Lower leg skin (tissue), 4 donors: ENCODE data around the gene PRELID2. TPM values are rescaled to one million over a fixed set of nuclear protein-coding genes. Genes with fewer than 3 reads are reported as not detected.

Source experiments
- DNase-seq, 2 donors: peaks; one replicate each; pipeline ENCODE4 v3.0.0-alpha.2; 2019; ENCODE audit warnings: low spot score in 2 of 2
- H3K4me3 ChIP-seq: fragments of 200-600 bp; sonication (generic); 2 replicates; pipeline ENCODE4 v1.5.1; 2017; ENCODE audit warnings: mild to moderate bottlenecking, low read depth; ENCODE audit not compliant: poor library complexity, severe bottlenecking
- POLR2A ChIP-seq, 2 donors: fragments of 450-650 bp; IDR thresholded peaks; one replicate each; pipeline ENCODE4 v1.6.1; 2016 to 2017; ENCODE audit warnings: antibody characterized with exemption in 2 of 2, mild to moderate bottlenecking in 1 of 2, moderate library complexity in 1 of 2
- WGBS, 2 donors: methylation state at CpG; one replicate each; pipeline ENCODE4 v1.1.5; 2018; 5-methylcytosine and 5-hydroxymethylcytosine counted together
- intact Hi-C: fragments of 100-400 bp; cut with DNase I; formaldehyde crosslinking; loops from one replicate; pipeline ENCODE4 v1.15.0; 2023; ENCODE audit warnings: low total_unique reads
- total RNA-seq, 4 donors: library from RNA; depleted of rRNA; stranded (reverse); fragments of >200 nt; gene quantifications; one replicate each; pipeline ENCODE4 v1.1.0, GENCODE V29; 2016
- TF ChIP-seq, protein P1 (sequence below), 3 donors: fragments of 450-650 bp; IDR thresholded peaks; one replicate each; pipeline ENCODE4 v1.5.1; 2016; ENCODE audit warnings: antibody characterized with exemption in 3 of 3, mild to moderate bottlenecking in 3 of 3, moderate library complexity in 2 of 3

Gene PRELID2
- total RNA-seq, 4 donors from 2014 or later = 2.9 to 6.4 (median 4.7) TPM

DNA sequence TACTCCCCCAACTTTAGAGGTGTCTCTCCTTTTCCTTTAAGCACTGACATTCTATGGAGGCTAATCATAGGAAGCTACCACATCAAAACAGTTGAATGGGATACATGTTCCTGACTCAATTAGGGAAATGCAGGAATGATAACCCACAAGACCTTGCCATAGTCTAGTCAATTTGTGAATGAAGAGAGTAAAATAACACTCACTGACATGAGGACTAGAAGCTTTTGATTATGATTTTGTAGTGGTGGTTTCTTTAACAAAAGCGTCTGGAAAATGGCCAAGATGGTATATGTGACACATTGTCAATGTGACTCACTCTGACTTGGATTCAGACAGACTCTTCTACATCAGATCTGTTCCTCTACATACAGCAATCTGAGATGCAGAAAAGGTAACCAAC, 13.7 kb upstream of the PRELID2 start:
- 70 to 82% methylated on average over 1 of the region's 1 CpG for WGBS, 2 donors
- intact Hi-C loops = no loop called here
- TF ChIP-seq POLR2A (IDR thresholded peaks at IDR 0.05) = no peak
- TF ChIP-seq, protein P1, sequence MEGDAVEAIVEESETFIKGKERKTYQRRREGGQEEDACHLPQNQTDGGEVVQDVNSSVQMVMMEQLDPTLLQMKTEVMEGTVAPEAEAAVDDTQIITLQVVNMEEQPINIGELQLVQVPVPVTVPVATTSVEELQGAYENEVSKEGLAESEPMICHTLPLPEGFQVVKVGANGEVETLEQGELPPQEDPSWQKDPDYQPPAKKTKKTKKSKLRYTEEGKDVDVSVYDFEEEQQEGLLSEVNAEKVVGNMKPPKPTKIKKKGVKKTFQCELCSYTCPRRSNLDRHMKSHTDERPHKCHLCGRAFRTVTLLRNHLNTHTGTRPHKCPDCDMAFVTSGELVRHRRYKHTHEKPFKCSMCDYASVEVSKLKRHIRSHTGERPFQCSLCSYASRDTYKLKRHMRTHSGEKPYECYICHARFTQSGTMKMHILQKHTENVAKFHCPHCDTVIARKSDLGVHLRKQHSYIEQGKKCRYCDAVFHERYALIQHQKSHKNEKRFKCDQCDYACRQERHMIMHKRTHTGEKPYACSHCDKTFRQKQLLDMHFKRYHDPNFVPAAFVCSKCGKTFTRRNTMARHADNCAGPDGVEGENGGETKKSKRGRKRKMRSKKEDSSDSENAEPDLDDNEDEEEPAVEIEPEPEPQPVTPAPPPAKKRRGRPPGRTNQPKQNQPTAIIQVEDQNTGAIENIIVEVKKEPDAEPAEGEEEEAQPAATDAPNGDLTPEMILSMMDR (IDR thresholded peaks at IDR 0.05) = no peak
- no peak overlapping the region for H3K4me3 ChIP-seq
- no peak for DNase-seq

GRCh38 chr5:145847499-145848497, 12.7 kb upstream of the PRELID2 start:
- WGBS, 2 donors = 84 to 88% methylated on average over 6 of the region's 6 CpGs
- no peak overlapping the region for H3K4me3 ChIP-seq
- intact Hi-C loops = no loop called here
- no peak for DNase-seq
- no peak for TF ChIP-seq POLR2A (IDR thresholded peaks at IDR 0.05)
- TF ChIP-seq, protein P1 (IDR thresholded peaks at IDR 0.05) = no peak

- 83 to 85% methylated on average over 3 of the region's 3 CpGs for WGBS, 2 donors
- no peak overlapping the region for H3K4me3 ChIP-seq
- DNase-seq = no peak
- intact Hi-C loops = no loop called here
- TF ChIP-seq, protein P1 (IDR thresholded peaks at IDR 0.05) = no peak
- no peak for TF ChIP-seq POLR2A (IDR thresholded peaks at IDR 0.05)
These were observed 10.9 kb upstream of the PRELID2 start for GRCh38 chr5:145846081-145846480.

DNA sequence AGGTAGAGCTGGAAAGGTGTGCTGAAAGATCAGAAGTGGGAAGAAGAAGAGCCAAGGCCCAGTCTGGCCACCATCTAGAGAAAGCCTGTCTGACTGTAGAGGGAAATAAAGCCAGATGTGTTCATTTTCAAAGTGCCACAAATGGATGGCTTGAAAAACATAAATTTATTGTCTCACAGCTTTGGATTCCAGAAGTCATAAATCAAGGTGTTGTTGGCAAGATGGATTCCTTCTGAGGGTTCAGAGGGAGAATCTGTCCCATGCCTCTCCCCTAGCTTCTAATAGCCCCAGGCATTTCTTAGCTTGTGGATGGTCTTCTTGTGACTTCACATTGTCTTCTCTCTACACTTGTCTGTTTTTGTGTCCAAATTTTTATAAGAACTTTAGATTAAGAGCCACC, 6.2 kb upstream of the PRELID2 start:
- H3K4me3 ChIP-seq = no peak overlapping the region
- no peak for TF ChIP-seq POLR2A (IDR thresholded peaks at IDR 0.05)
- TF ChIP-seq, protein P1 (IDR thresholded peaks at IDR 0.05) = no peak
- DNase-seq = no peak
- intact Hi-C loops = no loop called here

GRCh38 chr5:145840458-145841132, 5.5 kb upstream of the PRELID2 start:
- intact Hi-C loops = no loop called here
- H3K4me3 ChIP-seq = no peak overlapping the region
- no peak for TF ChIP-seq POLR2A (IDR thresholded peaks at IDR 0.05)
- TF ChIP-seq, protein P1 (IDR thresholded peaks at IDR 0.05) = no peak
- no peak for DNase-seq
- 95 to 99% methylated on average over 3 of the region's 3 CpGs for WGBS, 2 donors
